ENCODE data around the gene USP5. TPM values are rescaled to one million over a fixed set of nuclear protein-coding genes. Genes with fewer than 3 reads are reported as not detected.
"Not testable (repeated sequence)": the region's sequence is repeated elsewhere in the genome, so short reads cannot be mapped to it uniquely, and the experiment has no call there.

The USP5 gene
- total RNA-seq, 1 donor from 2014 or later: 60.5 TPM

DNA sequence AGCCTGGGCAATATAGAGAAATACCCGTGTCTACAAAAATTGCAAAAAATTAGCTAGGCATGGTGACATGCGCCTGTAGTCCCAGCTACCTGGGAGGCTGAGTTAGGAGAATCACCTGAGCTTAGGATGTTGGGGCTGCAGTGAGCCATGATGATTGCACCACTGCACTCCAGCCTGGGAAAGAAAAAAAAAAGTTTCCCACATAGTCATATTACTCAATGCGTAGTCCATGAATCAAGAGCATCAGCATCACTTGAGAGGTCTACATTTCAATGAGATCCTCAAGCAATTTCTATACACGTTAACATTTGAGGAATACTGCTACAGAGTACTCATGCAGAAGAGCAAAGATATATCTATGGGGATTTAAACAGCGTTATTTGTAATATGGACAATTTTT is 47.5 kb downstream of the USP5 start:
- TF ChIP-seq, protein P1, sequence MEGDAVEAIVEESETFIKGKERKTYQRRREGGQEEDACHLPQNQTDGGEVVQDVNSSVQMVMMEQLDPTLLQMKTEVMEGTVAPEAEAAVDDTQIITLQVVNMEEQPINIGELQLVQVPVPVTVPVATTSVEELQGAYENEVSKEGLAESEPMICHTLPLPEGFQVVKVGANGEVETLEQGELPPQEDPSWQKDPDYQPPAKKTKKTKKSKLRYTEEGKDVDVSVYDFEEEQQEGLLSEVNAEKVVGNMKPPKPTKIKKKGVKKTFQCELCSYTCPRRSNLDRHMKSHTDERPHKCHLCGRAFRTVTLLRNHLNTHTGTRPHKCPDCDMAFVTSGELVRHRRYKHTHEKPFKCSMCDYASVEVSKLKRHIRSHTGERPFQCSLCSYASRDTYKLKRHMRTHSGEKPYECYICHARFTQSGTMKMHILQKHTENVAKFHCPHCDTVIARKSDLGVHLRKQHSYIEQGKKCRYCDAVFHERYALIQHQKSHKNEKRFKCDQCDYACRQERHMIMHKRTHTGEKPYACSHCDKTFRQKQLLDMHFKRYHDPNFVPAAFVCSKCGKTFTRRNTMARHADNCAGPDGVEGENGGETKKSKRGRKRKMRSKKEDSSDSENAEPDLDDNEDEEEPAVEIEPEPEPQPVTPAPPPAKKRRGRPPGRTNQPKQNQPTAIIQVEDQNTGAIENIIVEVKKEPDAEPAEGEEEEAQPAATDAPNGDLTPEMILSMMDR (conservative IDR thresholded peaks at IDR 0.05; ENCODE audit: low read depth, low read length): no peak
- DNase-seq (ENCODE audit: low read depth): no peak
- H3K4me3 ChIP-seq (ENCODE audit: low read depth, low read length): no peak overlapping the region

DNA sequence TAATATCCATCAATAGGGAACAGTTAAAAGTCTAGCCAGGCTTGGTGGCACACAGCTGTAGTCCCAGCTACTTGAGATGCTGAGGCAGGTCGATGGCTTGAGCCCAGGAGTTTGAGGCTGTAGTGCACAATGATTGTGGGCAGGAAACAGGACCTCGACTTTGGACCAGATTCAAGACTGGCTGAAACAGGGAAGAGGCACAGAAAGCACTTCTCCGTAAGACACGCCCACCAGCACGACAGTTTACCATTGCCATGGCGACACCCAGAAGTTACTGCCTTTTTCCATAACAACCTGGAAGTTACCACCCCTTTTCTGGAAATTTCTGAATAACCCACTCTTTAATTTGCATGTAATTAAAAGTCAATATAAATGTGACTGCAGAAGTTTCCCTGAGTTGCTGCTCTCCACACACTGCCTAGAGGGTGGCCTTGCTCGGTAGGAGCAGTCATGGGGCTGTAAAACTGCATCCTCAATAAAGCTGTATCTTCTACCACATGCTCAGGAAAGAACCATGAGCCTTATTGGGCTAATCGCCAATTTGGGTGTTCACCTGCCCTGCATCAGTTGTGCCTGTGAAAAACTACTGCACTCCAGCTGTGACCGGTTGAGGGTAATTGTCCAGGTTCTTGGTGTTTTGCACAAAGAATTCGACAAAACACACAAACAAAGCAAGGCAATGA is 48.0 kb downstream of the USP5 start:
- no peak for DNase-seq (ENCODE audit: low read depth)
- TF ChIP-seq, protein P1 (conservative IDR thresholded peaks at IDR 0.05; ENCODE audit: low read depth, low read length): no peak
- H3K4me3 ChIP-seq (ENCODE audit: low read depth, low read length): no peak overlapping the region

DNA sequence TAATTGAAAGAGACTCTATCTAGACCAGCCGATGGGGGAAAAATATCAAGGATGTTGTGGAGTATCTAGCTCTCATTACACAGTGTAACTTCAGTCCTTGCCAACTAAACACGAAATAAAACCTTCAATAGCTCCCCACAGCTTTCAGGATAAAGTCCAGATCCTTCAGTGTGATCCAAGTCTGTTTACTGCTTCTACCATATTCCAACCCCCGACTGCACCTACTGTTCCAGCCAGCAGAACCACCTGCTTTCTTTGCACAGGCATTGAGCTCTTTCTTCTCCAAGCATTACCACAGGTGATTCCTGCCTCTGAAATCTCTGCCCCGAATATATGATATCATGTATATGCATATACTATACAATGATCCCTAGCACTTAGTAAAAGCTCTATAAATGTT is 50.5 kb downstream of the USP5 start:
- TF ChIP-seq, protein P1 (conservative IDR thresholded peaks at IDR 0.05; ENCODE audit: low read depth, low read length): no peak
- no peak for DNase-seq (ENCODE audit: low read depth)
- H3K4me3 ChIP-seq (ENCODE audit: low read depth, low read length): no peak overlapping the region

DNA sequence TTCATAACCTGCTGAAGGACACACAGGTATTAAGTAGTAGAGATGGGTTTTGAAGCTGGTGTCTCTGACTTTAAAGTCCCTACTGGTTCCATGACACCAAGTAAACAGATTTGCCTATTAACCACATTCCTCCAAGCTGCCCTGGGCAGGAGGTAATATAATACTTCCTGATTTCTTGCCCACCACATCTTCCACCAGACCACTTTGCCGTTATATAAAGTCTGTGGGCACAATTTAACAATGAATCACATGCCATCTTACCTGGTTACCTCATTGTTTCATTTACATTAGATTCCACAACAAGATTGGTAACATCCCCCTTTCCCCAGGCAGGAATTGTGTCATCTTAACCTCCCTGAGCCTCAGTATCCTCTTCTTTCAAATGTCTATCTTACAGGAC is 51.8 kb downstream of the USP5 start:
- TF ChIP-seq, protein P1 (conservative IDR thresholded peaks at IDR 0.05; ENCODE audit: low read depth, low read length): no peak
- H3K4me3 ChIP-seq (ENCODE audit: low read depth, low read length): no peak overlapping the region
- no peak for DNase-seq (ENCODE audit: low read depth)

DNA sequence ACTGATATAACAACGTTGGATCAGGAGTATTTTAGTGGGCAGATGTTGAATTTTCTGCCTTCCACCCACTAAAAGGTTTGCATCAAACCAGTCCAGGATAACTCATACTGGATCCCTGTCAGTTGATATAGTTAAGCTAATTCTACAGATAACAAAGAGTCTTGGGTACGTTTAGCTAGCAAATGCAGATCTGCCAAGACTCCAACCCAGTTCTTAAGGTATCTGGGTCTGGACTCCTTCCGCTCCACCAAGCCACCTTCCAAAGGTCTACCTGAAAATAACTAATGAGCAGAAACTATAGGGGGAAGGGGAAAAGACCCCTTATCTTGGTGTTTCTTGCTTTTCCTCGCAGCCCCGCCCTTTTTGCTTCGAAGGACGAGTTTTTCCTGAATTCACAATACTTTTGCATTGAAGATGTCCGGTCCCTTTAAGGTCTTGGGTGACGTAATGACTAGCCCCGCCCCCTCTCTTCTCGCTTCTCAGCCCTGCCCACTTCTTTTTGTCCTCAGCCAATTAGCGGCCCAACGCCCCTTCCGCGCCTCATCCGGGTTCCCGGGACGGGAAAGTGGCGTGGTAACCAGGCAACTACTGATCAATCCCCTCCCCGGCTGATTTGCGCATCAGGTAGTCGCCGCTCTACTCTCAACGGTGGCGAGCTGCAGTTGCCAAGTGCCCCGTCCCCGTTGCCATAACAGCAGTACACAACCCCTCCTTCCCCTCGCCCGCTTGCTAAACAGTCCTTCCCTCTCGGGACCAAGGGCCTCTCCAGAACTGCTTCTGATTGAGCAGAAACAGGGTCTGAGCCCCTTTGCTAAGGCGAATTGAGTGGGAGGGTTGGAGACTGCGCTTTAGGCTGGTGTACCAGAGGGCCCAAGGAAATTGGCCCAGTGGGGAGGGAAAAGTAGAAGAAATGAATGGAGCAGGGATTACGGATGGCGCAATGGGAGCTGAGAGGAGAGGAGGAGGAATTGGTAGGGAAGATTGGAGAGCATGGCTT is 52.6 kb downstream of the USP5 start, which contains the start of gene LRRC23:
Gene LRRC23 (plus strand): TSS at position 543 of the 997 bp plus-strand sequence. CDS start 812 bp downstream, outside the sequence.
- TF ChIP-seq, protein P1 (conservative IDR thresholded peaks at IDR 0.05; ENCODE audit: low read depth, low read length): no peak
- DNase-seq (ENCODE audit: low read depth): peak; percentile 64
- H3K4me3 ChIP-seq (ENCODE audit: low read depth, low read length): peak within 1 kb of the TSS; percentile 87

DNA sequence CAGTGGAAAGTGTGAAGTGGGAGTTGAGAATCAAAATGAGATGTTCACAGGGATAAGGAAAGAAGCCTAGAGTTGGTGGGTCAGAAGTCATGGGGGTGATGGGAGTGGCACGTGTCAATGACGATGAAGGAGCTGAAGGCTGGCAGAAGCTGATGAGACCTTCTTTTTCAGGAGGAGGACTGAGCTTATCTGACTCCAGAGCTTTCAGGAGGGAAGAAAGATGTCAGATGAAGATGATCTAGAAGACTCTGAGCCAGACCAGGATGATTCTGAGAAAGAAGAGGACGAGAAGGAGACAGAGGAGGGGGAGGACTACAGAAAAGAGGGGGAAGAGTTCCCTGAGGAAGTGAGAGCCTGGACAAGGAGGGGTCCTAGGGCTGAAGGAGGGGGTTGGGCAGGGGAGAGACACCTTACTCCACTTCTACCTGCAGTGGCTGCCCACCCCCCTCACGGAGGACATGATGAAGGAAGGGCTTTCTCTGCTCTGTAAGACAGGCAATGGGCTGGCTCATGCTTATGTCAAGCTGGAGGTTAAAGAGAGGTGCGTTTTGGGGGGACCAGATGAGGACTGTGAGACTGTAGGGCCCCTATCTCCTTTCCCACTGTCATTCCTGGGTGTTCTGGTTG is 53.6 kb downstream of the USP5 start:
- DNase-seq (ENCODE audit: low read depth): no peak
- H3K4me3 ChIP-seq (ENCODE audit: low read depth, low read length): peak overlapping the region; percentile 87

DNA sequence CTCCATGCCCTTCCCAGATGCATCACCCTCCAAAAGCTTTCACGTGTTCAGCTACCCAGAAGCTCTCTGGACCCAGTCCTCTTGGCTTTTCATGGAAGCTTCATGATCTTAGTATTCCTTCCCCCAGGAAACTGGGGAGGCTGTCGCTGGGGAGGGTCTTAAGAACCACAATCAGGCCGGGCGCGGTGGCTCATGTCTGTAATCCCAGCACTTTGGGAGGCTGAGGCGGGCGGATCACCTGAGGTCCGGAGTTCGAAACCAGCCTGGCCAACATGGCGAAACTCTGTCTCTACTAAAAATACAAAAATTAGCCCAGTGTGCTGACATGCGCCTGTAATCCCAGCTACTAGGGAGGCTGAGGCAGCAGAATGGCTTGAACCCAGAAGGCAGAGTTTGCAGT is 56.2 kb downstream of the USP5 start:
- DNase-seq (ENCODE audit: low read depth); H3K4me3 ChIP-seq (ENCODE audit: low read depth, low read length): not testable (repeated sequence)

More for the DNA sequence above, 53.6 kb downstream of the USP5 start:
- TF ChIP-seq, protein P1 (conservative IDR thresholded peaks at IDR 0.05; ENCODE audit: low read depth, low read length): no peak

All from epithelial cell of proximal tubule (primary cell).